Measurements from ENCODE around the gene F13A1. TPM values are rescaled to one million over a fixed set of nuclear protein-coding genes. Genes with fewer than 3 reads are reported as not detected.

The F13A1 gene
- polyA plus RNA-seq, 1 of the 3 experiments (the other 2 are of a cell fraction), result not detected

DNA sequence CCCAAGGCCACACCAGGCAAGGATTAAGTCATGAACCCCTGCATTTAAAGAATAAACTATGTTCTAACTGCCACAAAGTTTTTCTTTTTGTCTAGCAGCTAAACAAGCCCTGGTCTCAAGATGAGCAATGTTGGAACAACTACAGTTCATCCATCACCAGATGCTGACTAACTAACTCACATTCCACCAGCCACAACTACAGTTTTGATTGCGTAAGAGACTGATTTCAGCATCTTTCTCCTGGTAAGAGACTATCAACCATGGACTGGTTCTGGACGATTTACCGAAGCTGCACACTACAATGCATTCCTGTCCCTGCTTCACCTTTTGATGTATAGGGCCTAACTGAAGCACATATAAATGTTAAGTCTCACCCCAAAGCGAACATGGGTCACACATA, 43.0 kb downstream of the F13A1 start:
- no peak for DNase-seq
- Histone ChIP-seq H3K9me3 (no peaks in the 10 kb centered on the region), H3K79me2 (ENCODE audit: insufficient read depth) (no peaks in the 10 kb centered on the region), H3F3A (replicated peaks; ENCODE audit: insufficient read depth) (no peaks in the 10 kb centered on the region), H3K36me3 (replicated peaks in 1 of 2; ENCODE audit: control insufficient read depth in 1 of 2, insufficient read depth in 2 of 2, low read length in 1 of 2) (no peaks in the 10 kb centered on the region), H3K9ac (no peak overlapping the region), H3K27ac (ENCODE audit: low read depth in 2 of 2, low read length in 1 of 2) (no peak overlapping the region), H3K27me3 (ENCODE audit: insufficient read depth) (no peaks in the 10 kb centered on the region), H2AFZ (ENCODE audit: low read depth) (no peak overlapping the region), H3K9me2 (no peaks in the 10 kb centered on the region), H3K4me1 (ENCODE audit: control insufficient read depth in 1 of 2, insufficient read depth in 2 of 2, low read depth in 1 of 2, low read length in 1 of 2) (no peaks in the 10 kb centered on the region), H4K20me1 (ENCODE audit: insufficient read depth) (no peaks in the 10 kb centered on the region), H3K4me3 (ENCODE audit: low read depth in 2 of 2, low read length in 1 of 2) (no peak overlapping the region), H3K4me2 (no peak overlapping the region)
- POLR2A ChIA-PET, result no interaction called here
- 25% methylated on average over 4 of the region's 4 CpGs for whole genome bisulfite sequencing (ENCODE audit: low lambda C conversion rate)
- TF ChIP-seq TEAD4 (IDR thresholded peaks at IDR 0.05; ENCODE audit: borderline replicate concordance, insufficient read depth) (no peak), NRF1 (IDR thresholded peaks at IDR 0.05; ENCODE audit: low read depth, low read length) (no peak), GABPA (IDR thresholded peaks at IDR 0.05; ENCODE audit: low read depth) (no peak), IRF3 (IDR thresholded peaks at IDR 0.05; ENCODE audit: low read depth, low read length) (no peak), POLR2AphosphoS5 (IDR thresholded peaks at IDR 0.05; ENCODE audit: low read depth, low read length) (no peak), MXI1 (IDR thresholded peaks at IDR 0.05; ENCODE audit: low read depth, low read length) (no peak), TCF12 (IDR thresholded peaks at IDR 0.05) (no peak), RXRA (IDR thresholded peaks at IDR 0.05; ENCODE audit: borderline replicate concordance, low read depth) (no peak), RCOR1 (IDR thresholded peaks at IDR 0.05; ENCODE audit: low read length) (no peak), USF1 (IDR thresholded peaks at IDR 0.05; ENCODE audit: borderline replicate concordance, low read depth) (no peak), SIN3A (IDR thresholded peaks at IDR 0.05; ENCODE audit: borderline replicate concordance, low read depth, low read length) (no peak), CHD2 (IDR thresholded peaks at IDR 0.05; ENCODE audit: low read length, partially characterized antibody) (no peak)
- TF ChIP-seq, protein P1, sequence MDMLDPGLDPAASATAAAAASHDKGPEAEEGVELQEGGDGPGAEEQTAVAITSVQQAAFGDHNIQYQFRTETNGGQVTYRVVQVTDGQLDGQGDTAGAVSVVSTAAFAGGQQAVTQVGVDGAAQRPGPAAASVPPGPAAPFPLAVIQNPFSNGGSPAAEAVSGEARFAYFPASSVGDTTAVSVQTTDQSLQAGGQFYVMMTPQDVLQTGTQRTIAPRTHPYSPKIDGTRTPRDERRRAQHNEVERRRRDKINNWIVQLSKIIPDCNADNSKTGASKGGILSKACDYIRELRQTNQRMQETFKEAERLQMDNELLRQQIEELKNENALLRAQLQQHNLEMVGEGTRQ (IDR thresholded peaks at IDR 0.05; ENCODE audit: borderline replicate concordance, low read depth, low read length), result no peak
- CTCF ChIA-PET, result no interaction called here

- no peaks in the 10 kb centered on the region for H3K27me3 ChIP-seq (ENCODE audit: insufficient read depth)
- no peaks in the 10 kb centered on the region for H3K36me3 ChIP-seq (replicated peaks in 1 of 2; ENCODE audit: control insufficient read depth in 1 of 2, insufficient read depth in 2 of 2, low read length in 1 of 2)
- TF ChIP-seq PBX3 (IDR thresholded peaks at IDR 0.05), result no peak
- no peak for TF ChIP-seq CTCF (IDR thresholded peaks at IDR 0.05)
- no peak for TF ChIP-seq FOSL2 (IDR thresholded peaks at IDR 0.05; ENCODE audit: borderline replicate concordance, low read depth)
- TF ChIP-seq SIN3A (IDR thresholded peaks at IDR 0.05; ENCODE audit: borderline replicate concordance, low read depth, low read length), result no peak
- TF ChIP-seq RAD21 (IDR thresholded peaks at IDR 0.05; ENCODE audit: low read length), result no peak
- no peak for TF ChIP-seq NRF1 (IDR thresholded peaks at IDR 0.05; ENCODE audit: low read depth, low read length)
- no peaks in the 10 kb centered on the region for H3F3A ChIP-seq (replicated peaks; ENCODE audit: insufficient read depth)
- no peaks in the 10 kb centered on the region for H3K4me1 ChIP-seq (ENCODE audit: control insufficient read depth in 1 of 2, insufficient read depth in 2 of 2, low read depth in 1 of 2, low read length in 1 of 2)
- H3K9me3 ChIP-seq, result no peaks in the 10 kb centered on the region
- H3K9ac ChIP-seq, result no peak overlapping the region
- 3% methylated on average over 7 of the region's 7 CpGs for WGBS (ENCODE audit: low lambda C conversion rate)
- no peak for DNase-seq
- H4K20me1 ChIP-seq (ENCODE audit: insufficient read depth), result no peaks in the 10 kb centered on the region
- ChIA-PET POLR2A (no interaction called here), CTCF (no interaction called here)
- no peak overlapping the region for H3K4me2 ChIP-seq
- no peak overlapping the region for H2AFZ ChIP-seq (ENCODE audit: low read depth)
- no peaks in the 10 kb centered on the region for H3K79me2 ChIP-seq (ENCODE audit: insufficient read depth)
- H3K27ac ChIP-seq (ENCODE audit: low read depth in 2 of 2, low read length in 1 of 2), result no peak overlapping the region
- H3K4me3 ChIP-seq (ENCODE audit: low read depth in 2 of 2, low read length in 1 of 2), result no peak overlapping the region
- no peaks in the 10 kb centered on the region for H3K9me2 ChIP-seq
Observed at GRCh38 chr6:6270948-6271535, 49.4 kb downstream of the F13A1 start.

Data from SK-N-SH (cell line).